Measurements from ENCODE around the gene P3H3.
"Not testable (repeated sequence)": the region's sequence is repeated elsewhere in the genome, so short reads cannot be mapped to it uniquely, and the experiment has no call there.

DNA sequence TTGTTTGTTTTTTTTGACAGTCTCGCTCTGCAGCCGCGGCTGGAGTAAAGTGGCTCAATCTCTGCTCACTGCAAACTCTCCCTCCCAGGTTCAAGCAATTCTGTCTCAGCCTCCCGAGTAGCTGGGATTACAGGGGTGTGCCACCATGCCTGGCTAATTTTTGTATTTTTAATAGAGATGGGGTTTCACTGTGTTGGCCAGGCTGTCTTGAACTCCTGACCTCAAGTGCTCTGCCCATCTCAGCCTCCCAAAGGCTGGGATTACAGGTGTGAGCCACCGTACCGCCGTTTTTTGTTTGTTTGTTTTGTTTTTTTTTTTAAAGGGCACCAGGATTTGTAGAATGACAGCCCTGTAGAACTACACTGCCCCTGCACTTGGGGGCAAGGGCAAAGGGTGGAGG is 60.6 kb downstream of the P3H3 start:
- TF ChIP-seq, protein P1, sequence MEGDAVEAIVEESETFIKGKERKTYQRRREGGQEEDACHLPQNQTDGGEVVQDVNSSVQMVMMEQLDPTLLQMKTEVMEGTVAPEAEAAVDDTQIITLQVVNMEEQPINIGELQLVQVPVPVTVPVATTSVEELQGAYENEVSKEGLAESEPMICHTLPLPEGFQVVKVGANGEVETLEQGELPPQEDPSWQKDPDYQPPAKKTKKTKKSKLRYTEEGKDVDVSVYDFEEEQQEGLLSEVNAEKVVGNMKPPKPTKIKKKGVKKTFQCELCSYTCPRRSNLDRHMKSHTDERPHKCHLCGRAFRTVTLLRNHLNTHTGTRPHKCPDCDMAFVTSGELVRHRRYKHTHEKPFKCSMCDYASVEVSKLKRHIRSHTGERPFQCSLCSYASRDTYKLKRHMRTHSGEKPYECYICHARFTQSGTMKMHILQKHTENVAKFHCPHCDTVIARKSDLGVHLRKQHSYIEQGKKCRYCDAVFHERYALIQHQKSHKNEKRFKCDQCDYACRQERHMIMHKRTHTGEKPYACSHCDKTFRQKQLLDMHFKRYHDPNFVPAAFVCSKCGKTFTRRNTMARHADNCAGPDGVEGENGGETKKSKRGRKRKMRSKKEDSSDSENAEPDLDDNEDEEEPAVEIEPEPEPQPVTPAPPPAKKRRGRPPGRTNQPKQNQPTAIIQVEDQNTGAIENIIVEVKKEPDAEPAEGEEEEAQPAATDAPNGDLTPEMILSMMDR (tag by site-specific recombination; IDR thresholded peaks at IDR 0.05): not testable (repeated sequence)
- not testable (repeated sequence) for TF ChIP-seq ZNF10 (tag by site-specific recombination; IDR thresholded peaks at IDR 0.05); ZNF211 (tag by site-specific recombination; IDR thresholded peaks at IDR 0.05; ENCODE audit: low read depth); ZBTB7A (tag by site-specific recombination; IDR thresholded peaks at IDR 0.05; ENCODE audit: low read depth); ZNF274 (IDR thresholded peaks at IDR 0.05; ENCODE audit: low read length); ZNF274 (tag by site-specific recombination; IDR thresholded peaks at IDR 0.05; ENCODE audit: borderline replicate concordance)
- TF ChIP-seq, protein P2, sequence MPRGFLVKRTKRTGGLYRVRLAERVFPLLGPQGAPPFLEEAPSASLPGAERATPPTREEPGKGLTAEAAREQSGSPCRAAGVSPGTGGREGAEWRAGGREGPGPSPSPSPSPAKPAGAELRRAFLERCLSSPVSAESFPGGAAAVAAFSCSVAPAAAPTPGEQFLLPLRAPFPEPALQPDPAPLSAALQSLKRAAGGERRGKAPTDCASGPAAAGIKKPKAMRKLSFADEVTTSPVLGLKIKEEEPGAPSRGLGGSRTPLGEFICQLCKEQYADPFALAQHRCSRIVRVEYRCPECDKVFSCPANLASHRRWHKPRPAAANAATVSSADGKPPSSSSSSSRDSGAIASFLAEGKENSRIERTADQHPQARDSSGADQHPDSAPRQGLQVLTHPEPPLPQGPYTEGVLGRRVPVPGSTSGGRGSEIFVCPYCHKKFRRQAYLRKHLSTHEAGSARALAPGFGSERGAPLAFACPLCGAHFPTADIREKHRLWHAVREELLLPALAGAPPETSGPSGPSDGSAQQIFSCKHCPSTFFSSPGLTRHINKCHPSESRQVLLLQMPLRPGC (tag by site-specific recombination; IDR thresholded peaks at IDR 0.05): not testable (repeated sequence)
